H9 (cell line): ENCODE results near the gene LY6G5C. TPM values are rescaled to one million over a fixed set of nuclear protein-coding genes. Genes with fewer than 3 reads are reported as not detected.
A peak's percentile ranks its signal among the peaks of the same experiment; 100 is the strongest.

Experiments
- DNase-seq: peaks from one replicate; pipeline ENCODE4 v3.0.0-alpha.2; 2017
- H2AFZ ChIP-seq: one replicate; pipeline ENCODE4 v1.6.1; 2013; ENCODE audit warnings: mild to moderate bottlenecking, low read length, control low read depth, moderate library complexity
- H2AK5ac ChIP-seq: 2 replicates; pipeline ENCODE4 v1.6.1; 2013; ENCODE audit warnings: low read length, control low read depth, mixed read lengths; ENCODE audit not compliant: insufficient read length
- H2BK120ac ChIP-seq: one replicate; pipeline ENCODE4 v1.6.1; 2013; ENCODE audit warnings: low read depth, mild to moderate bottlenecking, low read length, control low read depth, inconsistent platforms; ENCODE audit not compliant: poor library complexity, severe bottlenecking
- H2BK12ac ChIP-seq: 2 replicates; pipeline ENCODE4 v1.6.1; 2013; ENCODE audit warnings: low read length, control low read depth, mixed read lengths, low read depth; ENCODE audit not compliant: insufficient read length
- H2BK15ac ChIP-seq: 2 replicates; pipeline ENCODE4 v1.6.1; 2013; ENCODE audit warnings: low read depth, low read length, control low read depth
- H2BK20ac ChIP-seq: one replicate; pipeline ENCODE4 v1.6.1; 2013; ENCODE audit warnings: low read depth, mild to moderate bottlenecking, low read length, control low read depth, inconsistent platforms; ENCODE audit not compliant: poor library complexity, severe bottlenecking
- H2BK5ac ChIP-seq: 2 replicates; pipeline ENCODE4 v1.6.1; 2013; ENCODE audit warnings: low read length, control low read depth, mixed read lengths; ENCODE audit not compliant: insufficient read length
- H3K14ac ChIP-seq: 2 replicates; pipeline ENCODE4 v1.6.1; 2013; ENCODE audit warnings: low read length, control low read depth; ENCODE audit not compliant: insufficient read depth
- H3K18ac ChIP-seq: 2 replicates; pipeline ENCODE4 v1.6.1; 2013; ENCODE audit warnings: low read depth, mild to moderate bottlenecking, mixed read lengths, low read length, control low read depth; ENCODE audit not compliant: insufficient read length
- H3K23ac ChIP-seq: 2 replicates; pipeline ENCODE4 v1.6.1; 2013; ENCODE audit warnings: low read length, control low read depth, mixed read lengths, low read depth; ENCODE audit not compliant: insufficient read length
- H3K23me2 ChIP-seq: 2 replicates; pipeline ENCODE4 v1.6.1; 2013; ENCODE audit warnings: low read depth, mild to moderate bottlenecking, mixed read lengths, low read length, control low read depth; ENCODE audit not compliant: insufficient read length, poor library complexity, severe bottlenecking
- H3K27ac ChIP-seq: 2 replicates; pipeline ENCODE4 v1.5.1; 2013; ENCODE audit warnings: low read length, control low read depth, mixed read lengths, low read depth; ENCODE audit not compliant: insufficient read length
- H3K27me3 ChIP-seq: 2 replicates; pipeline ENCODE4 v1.6.1; 2013; ENCODE audit warnings: low read length, control low read depth, inconsistent platforms; ENCODE audit not compliant: insufficient read depth
- H3K4ac ChIP-seq: 2 replicates; pipeline ENCODE4 v1.6.1; 2013; ENCODE audit warnings: low read depth, mild to moderate bottlenecking, control low read depth, inconsistent platforms, low read length, moderate library complexity
- H3K4me1 ChIP-seq: 2 replicates; pipeline ENCODE4 v1.6.1; 2013; ENCODE audit warnings: low read length, control low read depth, inconsistent platforms; ENCODE audit not compliant: insufficient read depth
- H3K4me2 ChIP-seq: 2 replicates; pipeline ENCODE4 v1.6.1; 2013; ENCODE audit warnings: low read length, control low read depth, mixed read lengths; ENCODE audit not compliant: insufficient read length, insufficient read depth
- H3K56ac ChIP-seq: 2 replicates; pipeline ENCODE4 v1.6.1; 2013; ENCODE audit warnings: low read depth, mild to moderate bottlenecking, mixed read lengths, low read length, control low read depth; ENCODE audit not compliant: insufficient read length
- H3K79me1 ChIP-seq: 2 replicates; pipeline ENCODE4 v1.6.1; 2013; ENCODE audit warnings: low read depth, mild to moderate bottlenecking, moderate library complexity, low read length, control low read depth, inconsistent platforms; ENCODE audit not compliant: insufficient read depth, poor library complexity, severe bottlenecking
- H3K79me2 ChIP-seq: 2 replicates; pipeline ENCODE4 v1.6.1; 2013; ENCODE audit warnings: low read length, control low read depth, inconsistent platforms; ENCODE audit not compliant: insufficient read depth
- H3K9ac ChIP-seq: 2 replicates; pipeline ENCODE4 v1.6.1; 2013; ENCODE audit warnings: low read length, control low read depth, mixed read lengths; ENCODE audit not compliant: insufficient read length; ENCODE audit errors: extremely low read depth
- H3K9me3 ChIP-seq: one replicate; pipeline ENCODE4 v1.6.1; 2013; ENCODE audit warnings: low read depth, low read length, inconsistent platforms; ENCODE audit not compliant: control insufficient read depth
- H3T11ph ChIP-seq: one replicate; pipeline ENCODE4 v1.6.1; 2013; ENCODE audit warnings: mild to moderate bottlenecking, low read length, control low read depth, inconsistent platforms
- H4K20me1 ChIP-seq: one replicate; pipeline ENCODE4 v1.6.1; 2013; ENCODE audit not compliant: control insufficient read depth, insufficient read length, insufficient read depth
- H4K5ac ChIP-seq: 2 replicates; pipeline ENCODE4 v1.6.1; 2013; ENCODE audit warnings: low read depth, mild to moderate bottlenecking, mixed read lengths, low read length, control low read depth; ENCODE audit not compliant: insufficient read length
- H4K8ac ChIP-seq: replicated peaks from 2 replicates; pipeline ENCODE4 v1.6.1; 2013; ENCODE audit warnings: low read length, control low read depth, mixed read lengths, low read depth; ENCODE audit not compliant: insufficient read length
- H4K91ac ChIP-seq: 2 replicates; pipeline ENCODE4 v1.6.1; 2013; ENCODE audit warnings: low read depth, mild to moderate bottlenecking, moderate library complexity, mixed read lengths, low read length, control low read depth; ENCODE audit not compliant: insufficient read length
- H3K27ac Mint-ChIP-seq, 3 experiments: 2 replicates in 2 of 3; 3 replicates in 1 of 3; pipeline ENCODE4 v1.8.0; 2020 to 2021; ENCODE audit warnings: mixed read lengths in 3 of 3, mild to moderate bottlenecking in 1 of 3, moderate library complexity in 1 of 3
- H3K27me3 Mint-ChIP-seq: 2 replicates; pipeline ENCODE4 v1.8.0; 2021; ENCODE audit warnings: low read depth, mild to moderate bottlenecking, moderate library complexity, mixed read lengths
- H3K36me3 Mint-ChIP-seq, 3 experiments: 2 replicates in 2 of 3; 3 replicates in 1 of 3; pipeline ENCODE4 v1.8.0; 2020 to 2021; ENCODE audit warnings: low read depth in 3 of 3, mixed read lengths in 3 of 3; ENCODE audit not compliant: insufficient read depth in 1 of 3
- H3K4me1 Mint-ChIP-seq, 2 experiments: 2 replicates each; pipeline ENCODE4 v1.8.0; 2020; ENCODE audit warnings: mixed read lengths in 2 of 2
- H3K4me3 Mint-ChIP-seq, 2 experiments: 2 replicates in 1 of 2; 3 replicates in 1 of 2; pipeline ENCODE4 v1.8.0; 2020 to 2021; ENCODE audit warnings: mild to moderate bottlenecking in 2 of 2, mixed read lengths in 2 of 2, moderate library complexity in 1 of 2
- H3K9me3 Mint-ChIP-seq, 2 experiments: 2 replicates in 1 of 2; 3 replicates in 1 of 2; pipeline ENCODE4 v1.8.0; 2020; ENCODE audit warnings: mild to moderate bottlenecking in 2 of 2, mixed read lengths in 2 of 2, moderate library complexity in 1 of 2
- WGBS: extraction: QIAGEN DNeasy Blood & Tissue Kit; methylation state at CpG from one replicate; pipeline ENCODE4 v1.1.7; 2013; ENCODE audit warnings: missing lambda C conversion rate, low lambda C conversion rate, mixed read lengths; ENCODE audit not compliant: insufficient read length; ENCODE audit errors: extremely low coverage; 5-methylcytosine and 5-hydroxymethylcytosine counted together
- total RNA-seq: library from RNA; stranded (reverse); gene quantifications from 2 replicates; pipeline ENCODE4 v1.2.1, GENCODE V29; 2021
- TF ChIP-seq, protein P1 (sequence below): fragments of 200-600 bp; sonication (generic); conservative IDR thresholded peaks from 3 replicates; pipeline ENCODE4 v1.8.0; 2021; ENCODE audit warnings: antibody characterized with exemption, mild to moderate bottlenecking

LY6G5C gene
- total RNA-seq, 1 experiment from 2014 or later: 2.2 TPM

DNA sequence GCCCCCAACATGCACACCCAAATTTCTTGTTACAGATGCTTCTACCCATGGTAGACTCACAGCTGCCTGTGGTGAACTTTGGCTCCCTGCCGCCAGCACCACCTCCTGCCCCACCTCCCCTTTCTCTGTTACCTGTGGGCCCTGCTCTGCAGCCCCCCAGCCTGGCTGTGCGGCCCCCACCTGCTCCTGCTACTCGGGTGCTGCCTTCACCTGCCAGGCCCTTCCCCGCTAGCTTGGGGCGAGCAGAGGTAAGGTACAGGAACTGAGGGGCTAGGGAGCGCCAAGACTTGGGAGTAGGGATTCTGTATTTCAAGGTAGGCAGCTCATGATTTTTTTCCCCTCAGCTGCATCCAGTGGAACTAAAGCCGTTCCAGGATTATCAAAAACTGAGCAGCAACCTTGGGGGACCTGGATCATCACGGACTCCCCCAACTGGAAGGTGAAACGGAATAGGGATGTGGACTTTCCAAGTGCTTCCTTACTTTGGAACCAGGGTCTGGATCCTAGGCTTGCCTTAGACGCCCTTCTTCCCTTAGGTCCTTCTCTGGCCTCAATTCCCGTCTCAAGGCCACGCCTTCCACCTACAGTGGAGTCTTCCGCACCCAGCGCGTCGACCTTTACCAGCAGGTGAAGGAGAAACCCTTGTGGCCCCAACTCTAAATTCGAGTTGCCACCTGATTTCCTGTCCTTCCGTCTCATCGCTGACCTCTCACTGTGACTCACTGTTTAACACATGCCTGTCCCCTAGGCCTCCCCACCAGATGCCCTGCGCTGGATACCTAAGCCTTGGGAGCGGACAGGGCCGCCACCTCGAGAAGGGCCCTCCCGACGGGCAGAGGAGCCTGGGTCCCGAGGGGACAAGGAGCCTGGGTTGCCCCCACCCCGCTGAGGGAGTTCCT lies 43.9 kb downstream of the LY6G5C start:
- Mint-ChIP-seq H3K36me3 (peaks cover 58 to 94% (median 88%) of the 10 kb centered on the region in 3 experiments), H3K9me3 (no peaks in the 10 kb centered on the region), H3K4me1 (no peaks in the 10 kb centered on the region), H3K4me3 (peak overlapping the region in 1 of 2 experiments; percentile 38; a peak in 2 of 5 replicates), H3K27me3 (no peaks in the 10 kb centered on the region), H3K27ac (peak overlapping the region in 2 of 3 experiments; percentile 68 to 79; a peak in 3 of 7 replicates)
- Histone ChIP-seq H2AK5ac (no peak overlapping the region), H3K27ac (no peak overlapping the region), H3K4ac (no peak overlapping the region), H3K27me3 (no peaks in the 10 kb centered on the region), H3K4me2 (no peak overlapping the region), H2BK120ac (no peak overlapping the region), H3K4me1 (no peaks in the 10 kb centered on the region), H2BK15ac (no peak overlapping the region), H2AFZ (no peak overlapping the region), H3T11ph (no peak overlapping the region), H3K79me2 (no peaks in the 10 kb centered on the region), H4K91ac (no peak overlapping the region), H2BK20ac (no peak overlapping the region), H3K9ac (no peak overlapping the region), H4K20me1 (peaks cover 2% of the 10 kb centered on the region), H4K5ac (no peak overlapping the region), H3K56ac (no peak overlapping the region), H3K23me2 (no peaks in the 10 kb centered on the region), H2BK12ac (no peak overlapping the region), H3K79me1 (no peaks in the 10 kb centered on the region), H4K8ac (no peak overlapping the region), H3K18ac (no peak overlapping the region), H2BK5ac (no peak overlapping the region), H3K23ac (no peak overlapping the region), H3K9me3 (no peaks in the 10 kb centered on the region), H3K14ac (no peak overlapping the region)
- DNase-seq: no peak
- WGBS: no CpG with 5 or more reads among the region's 27 CpGs
- TF ChIP-seq, protein P1, sequence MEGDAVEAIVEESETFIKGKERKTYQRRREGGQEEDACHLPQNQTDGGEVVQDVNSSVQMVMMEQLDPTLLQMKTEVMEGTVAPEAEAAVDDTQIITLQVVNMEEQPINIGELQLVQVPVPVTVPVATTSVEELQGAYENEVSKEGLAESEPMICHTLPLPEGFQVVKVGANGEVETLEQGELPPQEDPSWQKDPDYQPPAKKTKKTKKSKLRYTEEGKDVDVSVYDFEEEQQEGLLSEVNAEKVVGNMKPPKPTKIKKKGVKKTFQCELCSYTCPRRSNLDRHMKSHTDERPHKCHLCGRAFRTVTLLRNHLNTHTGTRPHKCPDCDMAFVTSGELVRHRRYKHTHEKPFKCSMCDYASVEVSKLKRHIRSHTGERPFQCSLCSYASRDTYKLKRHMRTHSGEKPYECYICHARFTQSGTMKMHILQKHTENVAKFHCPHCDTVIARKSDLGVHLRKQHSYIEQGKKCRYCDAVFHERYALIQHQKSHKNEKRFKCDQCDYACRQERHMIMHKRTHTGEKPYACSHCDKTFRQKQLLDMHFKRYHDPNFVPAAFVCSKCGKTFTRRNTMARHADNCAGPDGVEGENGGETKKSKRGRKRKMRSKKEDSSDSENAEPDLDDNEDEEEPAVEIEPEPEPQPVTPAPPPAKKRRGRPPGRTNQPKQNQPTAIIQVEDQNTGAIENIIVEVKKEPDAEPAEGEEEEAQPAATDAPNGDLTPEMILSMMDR: no peak
